Liver (tissue), 9 donors: Measurements from ENCODE around the gene TNRC6B. TPM values are rescaled to one million over a fixed set of nuclear protein-coding genes. Genes with fewer than 3 reads are reported as not detected.

Experiments
- DNase-seq: peaks from one replicate; pipeline ENCODE4 v3.0.0-alpha.2; 2017; ENCODE audit warnings: low spot score
- H3K27ac ChIP-seq, 2 donors: one replicate each; pipeline ENCODE4 v1.7.0; 2013; ENCODE audit warnings: inconsistent platforms in 2 of 2, low read length in 2 of 2, control low read depth in 1 of 2, low read depth in 1 of 2, mild to moderate bottlenecking in 1 of 2
- H3K27me3 ChIP-seq, 4 donors: one replicate each; pipeline versions ENCODE4 v1.6.1 to v1.7.0; 2013; ENCODE audit warnings: low read length in 3 of 4, inconsistent platforms in 1 of 4, mild to moderate bottlenecking in 1 of 4, moderate library complexity in 1 of 4; ENCODE audit not compliant: control insufficient read depth in 4 of 4, insufficient read depth in 4 of 4
- H3K36me3 ChIP-seq, 4 donors: one replicate each; pipeline versions ENCODE4 v1.6.1 to v1.7.0; 2013; ENCODE audit warnings: low read length in 3 of 4, mild to moderate bottlenecking in 3 of 4, low read depth in 1 of 4, moderate library complexity in 1 of 4; ENCODE audit not compliant: control insufficient read depth in 4 of 4, insufficient read depth in 3 of 4
- H3K4me1 ChIP-seq, 4 donors: one replicate each; pipeline versions ENCODE4 v1.6.1 to v1.7.0; 2013; ENCODE audit warnings: low read length in 3 of 4, mild to moderate bottlenecking in 3 of 4, moderate library complexity in 1 of 4; ENCODE audit not compliant: control insufficient read depth in 4 of 4, insufficient read depth in 4 of 4
- H3K4me3 ChIP-seq, 3 donors: one replicate each; pipeline versions ENCODE4 v1.6.1 to v1.7.0; 2013; ENCODE audit warnings: low read length in 3 of 3, control low read depth in 1 of 3, low read depth in 1 of 3, mild to moderate bottlenecking in 1 of 3
- H3K9ac ChIP-seq, 2 donors: one replicate each; pipeline ENCODE4 v1.7.0; 2013; ENCODE audit warnings: low read length in 2 of 2, mild to moderate bottlenecking in 2 of 2, moderate library complexity in 2 of 2, control low read depth in 1 of 2, low read depth in 1 of 2
- H3K9me3 ChIP-seq, 4 donors: one replicate each; pipeline versions ENCODE4 v1.6.1 to v1.7.0; 2013; ENCODE audit warnings: low read length in 3 of 4; ENCODE audit not compliant: control insufficient read depth in 4 of 4
- EGR1 ChIP-seq, 2 donors: IDR thresholded peaks; 2 replicates each; pipeline ENCODE4 v1.6.1; 2016 to 2018; ENCODE audit warnings: antibody characterized with exemption in 2 of 2, low read depth in 2 of 2
- FOXA1 ChIP-seq: IDR thresholded peaks from 2 replicates; pipeline ENCODE4 v1.6.1; 2016; ENCODE audit warnings: antibody characterized with exemption
- FOXA2 ChIP-seq: IDR thresholded peaks from 2 replicates; pipeline ENCODE4 v1.6.1; 2016; ENCODE audit warnings: antibody characterized with exemption
- GABPA ChIP-seq, 2 donors: IDR thresholded peaks in 1 of 2; conservative IDR thresholded peaks in 1 of 2; 2 replicates each; pipeline ENCODE4 v1.6.1; 2016; ENCODE audit warnings: antibody characterized with exemption in 2 of 2, mild to moderate bottlenecking in 1 of 2, moderate library complexity in 1 of 2
- HNF4A ChIP-seq, 2 donors: conservative IDR thresholded peaks; 2 replicates each; pipeline ENCODE4 v1.6.1; 2016; ENCODE audit warnings: antibody characterized with exemption in 2 of 2, mild to moderate bottlenecking in 2 of 2
- NR2F2 ChIP-seq: IDR thresholded peaks from 2 replicates; pipeline ENCODE4 v1.6.1; 2016; ENCODE audit warnings: antibody characterized with exemption
- RAD21 ChIP-seq, 2 donors: IDR thresholded peaks; 2 replicates each; pipeline ENCODE4 v1.6.1; 2016; ENCODE audit warnings: antibody characterized with exemption in 2 of 2, mild to moderate bottlenecking in 2 of 2
- RXRA ChIP-seq, 2 donors: IDR thresholded peaks; 2 replicates each; pipeline ENCODE4 v1.6.1; 2017 to 2018; ENCODE audit warnings: antibody characterized with exemption in 2 of 2, mild to moderate bottlenecking in 1 of 2
- SP1 ChIP-seq: IDR thresholded peaks from 2 replicates; pipeline ENCODE4 v1.6.1; 2018; ENCODE audit warnings: antibody characterized with exemption, mild to moderate bottlenecking
- TAF1 ChIP-seq: conservative IDR thresholded peaks from 2 replicates; pipeline ENCODE4 v1.6.1; 2016; ENCODE audit warnings: antibody characterized with exemption, mild to moderate bottlenecking
- YY1 ChIP-seq: IDR thresholded peaks from 2 replicates; pipeline ENCODE4 v1.6.1; 2016; ENCODE audit warnings: antibody characterized with exemption, mild to moderate bottlenecking
- WGBS: extraction: QIAGEN DNeasy Blood & Tissue Kit; methylation state at CpG from one replicate; pipeline ENCODE4 v1.1.7; 2013; 5-methylcytosine and 5-hydroxymethylcytosine counted together
- polyA plus RNA-seq, 2 donors: library from polyadenylated mRNA; stranded (reverse) in 1 of 2; unstranded in 1 of 2; fragments of 200-250 nt in 1 of 2; fragments of >200 nt in 1 of 2; fragmentation: Nextera tagmentation in 1 of 2; extraction: Ambion mirVana in 1 of 2; gene quantifications; one replicate each; pipeline versions ENCODE4 v1.2.1 to v1.2.3, GENCODE V29; 2013 to 2015
- total RNA-seq, 2 donors: library from RNA; depleted of rRNA; stranded (reverse); fragments of >200 nt; gene quantifications; one replicate each; pipeline ENCODE4 v1.2.3, GENCODE V29; 2014
- TF ChIP-seq, protein P1 (sequence below): IDR thresholded peaks from 2 replicates; pipeline ENCODE4 v1.6.1; 2016; ENCODE audit warnings: antibody characterized with exemption
- TF ChIP-seq, protein P2 (sequence below): IDR thresholded peaks from 2 replicates; pipeline ENCODE4 v1.6.1; 2016; ENCODE audit warnings: antibody characterized with exemption
- TF ChIP-seq, protein P3 (sequence below): IDR thresholded peaks from 2 replicates; pipeline ENCODE4 v1.6.1; 2016; ENCODE audit warnings: antibody characterized with exemption
- TF ChIP-seq, protein P4 (sequence below): fragments of 150-350 bp; IDR thresholded peaks from 2 replicates; pipeline ENCODE4 v1.5.1; 2017; ENCODE audit warnings: improper control_type of control experiment, low read depth, low read length; ENCODE audit not compliant: missing input control
- TF ChIP-seq, protein P5 (sequence below): IDR thresholded peaks from 2 replicates; pipeline ENCODE4 v1.6.1; 2016; ENCODE audit warnings: antibody characterized with exemption, mild to moderate bottlenecking
- donor health status: healthy.
- donor health status: healthy.
- donor health status: healthy.
- donor health status: healthy.
- donor health status: healthy.

TNRC6B gene
- total and polyA plus RNA-seq, 4 donors: 4.6 to 39.1 (median 26.4) TPM

- Histone ChIP-seq H3K9me3 (no peaks in the 10 kb centered on the region), H3K4me3 (no peak overlapping the region), H3K27me3 (no peaks in the 10 kb centered on the region), H3K4me1 (peaks cover 0 to 2% (median under 1%) of the 10 kb centered on the region in 4 donors), H3K27ac (no peak overlapping the region), H3K36me3 (peaks cover 0 to 1% (median under 1%) of the 10 kb centered on the region in 4 donors), H3K9ac (no peak overlapping the region)
- DNase-seq: no peak
- TF ChIP-seq HNF4A (conservative IDR thresholded peaks at IDR 0.05) (no peak), SP1 (no peak), YY1 (no peak), EGR1 (IDR thresholded peaks at IDR 0.05; ENCODE audit: low read depth in 2 of 2) (no peak), TAF1 (no peak), GABPA (IDR thresholded peaks at IDR 0.05 in 1 of 2, conservative IDR thresholded peaks at IDR 0.05 in 1 of 2) (no peak), FOXA1 (no peak)
- TF ChIP-seq, protein P1, sequence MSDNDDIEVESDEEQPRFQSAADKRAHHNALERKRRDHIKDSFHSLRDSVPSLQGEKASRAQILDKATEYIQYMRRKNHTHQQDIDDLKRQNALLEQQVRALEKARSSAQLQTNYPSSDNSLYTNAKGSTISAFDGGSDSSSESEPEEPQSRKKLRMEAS: no peak
- TF ChIP-seq, protein P2, sequence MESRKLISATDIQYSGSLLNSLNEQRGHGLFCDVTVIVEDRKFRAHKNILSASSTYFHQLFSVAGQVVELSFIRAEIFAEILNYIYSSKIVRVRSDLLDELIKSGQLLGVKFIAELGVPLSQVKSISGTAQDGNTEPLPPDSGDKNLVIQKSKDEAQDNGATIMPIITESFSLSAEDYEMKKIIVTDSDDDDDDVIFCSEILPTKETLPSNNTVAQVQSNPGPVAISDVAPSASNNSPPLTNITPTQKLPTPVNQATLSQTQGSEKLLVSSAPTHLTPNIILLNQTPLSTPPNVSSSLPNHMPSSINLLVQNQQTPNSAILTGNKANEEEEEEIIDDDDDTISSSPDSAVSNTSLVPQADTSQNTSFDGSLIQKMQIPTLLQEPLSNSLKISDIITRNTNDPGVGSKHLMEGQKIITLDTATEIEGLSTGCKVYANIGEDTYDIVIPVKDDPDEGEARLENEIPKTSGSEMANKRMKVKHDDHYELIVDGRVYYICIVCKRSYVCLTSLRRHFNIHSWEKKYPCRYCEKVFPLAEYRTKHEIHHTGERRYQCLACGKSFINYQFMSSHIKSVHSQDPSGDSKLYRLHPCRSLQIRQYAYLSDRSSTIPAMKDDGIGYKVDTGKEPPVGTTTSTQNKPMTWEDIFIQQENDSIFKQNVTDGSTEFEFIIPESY: no peak
- TF ChIP-seq, protein P3, sequence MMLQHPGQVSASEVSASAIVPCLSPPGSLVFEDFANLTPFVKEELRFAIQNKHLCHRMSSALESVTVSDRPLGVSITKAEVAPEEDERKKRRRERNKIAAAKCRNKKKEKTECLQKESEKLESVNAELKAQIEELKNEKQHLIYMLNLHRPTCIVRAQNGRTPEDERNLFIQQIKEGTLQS: no peak
- TF ChIP-seq, protein P4, sequence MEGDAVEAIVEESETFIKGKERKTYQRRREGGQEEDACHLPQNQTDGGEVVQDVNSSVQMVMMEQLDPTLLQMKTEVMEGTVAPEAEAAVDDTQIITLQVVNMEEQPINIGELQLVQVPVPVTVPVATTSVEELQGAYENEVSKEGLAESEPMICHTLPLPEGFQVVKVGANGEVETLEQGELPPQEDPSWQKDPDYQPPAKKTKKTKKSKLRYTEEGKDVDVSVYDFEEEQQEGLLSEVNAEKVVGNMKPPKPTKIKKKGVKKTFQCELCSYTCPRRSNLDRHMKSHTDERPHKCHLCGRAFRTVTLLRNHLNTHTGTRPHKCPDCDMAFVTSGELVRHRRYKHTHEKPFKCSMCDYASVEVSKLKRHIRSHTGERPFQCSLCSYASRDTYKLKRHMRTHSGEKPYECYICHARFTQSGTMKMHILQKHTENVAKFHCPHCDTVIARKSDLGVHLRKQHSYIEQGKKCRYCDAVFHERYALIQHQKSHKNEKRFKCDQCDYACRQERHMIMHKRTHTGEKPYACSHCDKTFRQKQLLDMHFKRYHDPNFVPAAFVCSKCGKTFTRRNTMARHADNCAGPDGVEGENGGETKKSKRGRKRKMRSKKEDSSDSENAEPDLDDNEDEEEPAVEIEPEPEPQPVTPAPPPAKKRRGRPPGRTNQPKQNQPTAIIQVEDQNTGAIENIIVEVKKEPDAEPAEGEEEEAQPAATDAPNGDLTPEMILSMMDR: no peak
Observed at GRCh38 chr22:40226620-40227019, 48.9 kb downstream of the TNRC6B start.

GRCh38 chr22:40231618-40232313, 54.0 kb downstream of the TNRC6B start:
- Histone ChIP-seq H3K9ac (no peak overlapping the region), H3K9me3 (no peaks in the 10 kb centered on the region), H3K27ac (no peak overlapping the region), H3K4me3 (no peak overlapping the region), H3K4me1 (peaks cover 0 to 2% (median under 1%) of the 10 kb centered on the region in 4 donors), H3K36me3 (peaks cover 4 to 9% (median 5%) of the 10 kb centered on the region in 4 donors), H3K27me3 (no peaks in the 10 kb centered on the region)
- DNase-seq: no peak
- WGBS: 96% methylated on average over 6 of the region's 6 CpGs
- TF ChIP-seq GABPA (IDR thresholded peaks at IDR 0.05 in 1 of 2, conservative IDR thresholded peaks at IDR 0.05 in 1 of 2) (no peak), EGR1 (IDR thresholded peaks at IDR 0.05; ENCODE audit: low read depth in 2 of 2) (no peak), HNF4A (conservative IDR thresholded peaks at IDR 0.05) (no peak), RAD21 (IDR thresholded peaks at IDR 0.05) (no peak), FOXA2 (no peak), NR2F2 (no peak), SP1 (no peak), RXRA (IDR thresholded peaks at IDR 0.05) (no peak), YY1 (no peak), FOXA1 (no peak)
- TF ChIP-seq, protein P4: no peak
- TF ChIP-seq, protein P1: no peak
- TF ChIP-seq, protein P3: no peak
- TF ChIP-seq, protein P2: no peak
- TF ChIP-seq, protein P5, sequence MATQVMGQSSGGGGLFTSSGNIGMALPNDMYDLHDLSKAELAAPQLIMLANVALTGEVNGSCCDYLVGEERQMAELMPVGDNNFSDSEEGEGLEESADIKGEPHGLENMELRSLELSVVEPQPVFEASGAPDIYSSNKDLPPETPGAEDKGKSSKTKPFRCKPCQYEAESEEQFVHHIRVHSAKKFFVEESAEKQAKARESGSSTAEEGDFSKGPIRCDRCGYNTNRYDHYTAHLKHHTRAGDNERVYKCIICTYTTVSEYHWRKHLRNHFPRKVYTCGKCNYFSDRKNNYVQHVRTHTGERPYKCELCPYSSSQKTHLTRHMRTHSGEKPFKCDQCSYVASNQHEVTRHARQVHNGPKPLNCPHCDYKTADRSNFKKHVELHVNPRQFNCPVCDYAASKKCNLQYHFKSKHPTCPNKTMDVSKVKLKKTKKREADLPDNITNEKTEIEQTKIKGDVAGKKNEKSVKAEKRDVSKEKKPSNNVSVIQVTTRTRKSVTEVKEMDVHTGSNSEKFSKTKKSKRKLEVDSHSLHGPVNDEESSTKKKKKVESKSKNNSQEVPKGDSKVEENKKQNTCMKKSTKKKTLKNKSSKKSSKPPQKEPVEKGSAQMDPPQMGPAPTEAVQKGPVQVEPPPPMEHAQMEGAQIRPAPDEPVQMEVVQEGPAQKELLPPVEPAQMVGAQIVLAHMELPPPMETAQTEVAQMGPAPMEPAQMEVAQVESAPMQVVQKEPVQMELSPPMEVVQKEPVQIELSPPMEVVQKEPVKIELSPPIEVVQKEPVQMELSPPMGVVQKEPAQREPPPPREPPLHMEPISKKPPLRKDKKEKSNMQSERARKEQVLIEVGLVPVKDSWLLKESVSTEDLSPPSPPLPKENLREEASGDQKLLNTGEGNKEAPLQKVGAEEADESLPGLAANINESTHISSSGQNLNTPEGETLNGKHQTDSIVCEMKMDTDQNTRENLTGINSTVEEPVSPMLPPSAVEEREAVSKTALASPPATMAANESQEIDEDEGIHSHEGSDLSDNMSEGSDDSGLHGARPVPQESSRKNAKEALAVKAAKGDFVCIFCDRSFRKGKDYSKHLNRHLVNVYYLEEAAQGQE: no peak
